ENCODE measurements around the gene WAC. TPM values are rescaled to one million over a fixed set of nuclear protein-coding genes. Genes with fewer than 3 reads are reported as not detected.

Gene WAC
- total and polyA plus RNA-seq, 2 experiments from 2014 or later, result 59.4 to 116 TPM

DNA sequence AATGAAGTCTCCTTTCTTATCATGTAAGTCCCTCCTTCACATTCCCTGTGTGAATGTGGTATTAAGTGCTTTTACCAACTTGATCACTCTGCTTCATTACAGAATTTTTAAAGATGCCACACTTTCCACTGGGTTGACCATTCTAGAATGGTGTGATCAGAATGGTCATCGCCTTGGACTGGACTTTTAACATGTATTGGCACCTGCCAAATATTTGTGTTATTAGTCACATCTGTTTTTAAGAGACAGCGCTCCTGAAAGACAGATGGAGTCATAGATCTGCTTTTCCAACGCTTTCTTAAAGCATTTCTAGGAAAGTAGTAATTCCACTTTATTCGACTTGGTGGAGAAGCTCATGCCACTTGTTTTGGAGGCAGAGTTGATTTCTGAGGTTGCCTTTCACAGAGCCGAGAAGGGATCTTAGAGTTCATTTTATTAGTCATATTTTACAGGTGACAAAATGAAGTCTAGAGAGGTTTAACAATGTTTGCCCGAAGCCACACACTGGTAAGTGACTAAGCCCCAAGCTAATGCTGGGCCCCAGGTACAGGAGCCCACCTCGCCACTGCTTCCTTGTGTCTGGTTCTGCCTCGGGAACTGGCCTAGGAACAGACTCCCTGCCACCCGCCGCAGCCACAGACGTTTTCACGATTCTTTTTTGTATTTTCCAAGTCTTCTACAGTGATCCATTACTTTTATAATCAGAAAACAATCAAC is 134.0 kb downstream of the WAC start:
- Histone ChIP-seq H3K27ac (ENCODE audit: low read depth) (no peak overlapping the region), H3K4me1 (ENCODE audit: insufficient read depth) (peaks cover 10% of the 10 kb centered on the region; the same call in 1 of the 2 replicates), H3K36me3 (ENCODE audit: insufficient read depth) (no peaks in the 10 kb centered on the region), H3F3A (replicated peaks; ENCODE audit: low read depth) (no peaks in the 10 kb centered on the region), H3K79me2 (replicated peaks; ENCODE audit: insufficient read depth) (no peaks in the 10 kb centered on the region), H3K4me3 (no peak overlapping the region), H3K4me2 (no peak overlapping the region), H2AFZ (no peak overlapping the region), H3K27me3 (ENCODE audit: insufficient read depth) (peaks cover 45% of the 10 kb centered on the region), H3K9me2 (ENCODE audit: insufficient read depth) (no peaks in the 10 kb centered on the region), H4K20me1 (replicated peaks; ENCODE audit: insufficient read depth) (no peaks in the 10 kb centered on the region)
- Mint-ChIP-seq H3K36me3 (ENCODE audit: low read depth) (no peaks in the 10 kb centered on the region), H3K9me3 (no peaks in the 10 kb centered on the region), H3K4me1 (peaks cover 12% of the 10 kb centered on the region), H3K27me3 (ENCODE audit: insufficient read depth, low read depth, poor library complexity) (peaks cover 33% of the 10 kb centered on the region), H3K27ac (no peak overlapping the region), H3K4me3 (0 out of 3 replicates have a peak overlapping the region, but pooled peaks have one; percentile 50)
- TF ChIP-seq EZH2phosphoT487 (IDR thresholded peaks at IDR 0.05; ENCODE audit: unreplicated experiment), result no peak
- TF ChIP-seq, protein P1, sequence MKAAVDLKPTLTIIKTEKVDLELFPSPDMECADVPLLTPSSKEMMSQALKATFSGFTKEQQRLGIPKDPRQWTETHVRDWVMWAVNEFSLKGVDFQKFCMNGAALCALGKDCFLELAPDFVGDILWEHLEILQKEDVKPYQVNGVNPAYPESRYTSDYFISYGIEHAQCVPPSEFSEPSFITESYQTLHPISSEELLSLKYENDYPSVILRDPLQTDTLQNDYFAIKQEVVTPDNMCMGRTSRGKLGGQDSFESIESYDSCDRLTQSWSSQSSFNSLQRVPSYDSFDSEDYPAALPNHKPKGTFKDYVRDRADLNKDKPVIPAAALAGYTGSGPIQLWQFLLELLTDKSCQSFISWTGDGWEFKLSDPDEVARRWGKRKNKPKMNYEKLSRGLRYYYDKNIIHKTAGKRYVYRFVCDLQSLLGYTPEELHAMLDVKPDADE (IDR thresholded peaks at IDR 0.05), result no peak
- no peak for TF ChIP-seq POLR2AphosphoS5 (IDR thresholded peaks at IDR 0.05; ENCODE audit: low read depth)
- no peak for TF ChIP-seq CTCF (conservative IDR thresholded peaks at IDR 0.05; ENCODE audit: low read depth in 2 of 2)
- TF ChIP-seq ZNF114 (CRISPR knock-in tag; IDR thresholded peaks at IDR 0.05), result no peak
- no peak for ATAC-seq
- no peak for DNase-seq (ENCODE audit: low spot score)

- Mint-ChIP-seq H3K9me3 (no peaks in the 10 kb centered on the region), H3K27ac (peak overlapping the region; percentile 77; the same call in 1 of the 2 replicates), H3K4me1 (peaks cover 12% of the 10 kb centered on the region), H3K36me3 (ENCODE audit: low read depth) (no peaks in the 10 kb centered on the region), H3K4me3 (peak overlapping the region; percentile 88), H3K27me3 (ENCODE audit: insufficient read depth, low read depth, poor library complexity) (peaks cover 33% of the 10 kb centered on the region)
- ATAC-seq, result peak; percentile 96
- H3K36me3 ChIP-seq (ENCODE audit: insufficient read depth), result no peaks in the 10 kb centered on the region
- peak overlapping the region; percentile 95 for H2AFZ ChIP-seq
- no peaks in the 10 kb centered on the region for H3K79me2 ChIP-seq (replicated peaks; ENCODE audit: insufficient read depth)
- H3K4me2 ChIP-seq, result peak overlapping the region; percentile 91
- H4K20me1 ChIP-seq (replicated peaks; ENCODE audit: insufficient read depth), result no peaks in the 10 kb centered on the region
- DNase-seq (ENCODE audit: low spot score), result peak; percentile 77
- H3F3A ChIP-seq (replicated peaks; ENCODE audit: low read depth), result no peaks in the 10 kb centered on the region
- peak overlapping the region; percentile 78 for H3K4me3 ChIP-seq
- TF ChIP-seq EZH2 (IDR thresholded peaks at IDR 0.05; ENCODE audit: low read depth, unreplicated experiment), result peak; percentile 63
- TF ChIP-seq CTCF (conservative IDR thresholded peaks at IDR 0.05; ENCODE audit: low read depth in 2 of 2), result no peak
- peak; percentile 48; the same call in 1 of the 2 replicates for TF ChIP-seq POLR2AphosphoS5 (IDR thresholded peaks at IDR 0.05; ENCODE audit: low read depth)
- H3K9me2 ChIP-seq (ENCODE audit: insufficient read depth), result no peaks in the 10 kb centered on the region
- peaks cover 45% of the 10 kb centered on the region for H3K27me3 ChIP-seq (ENCODE audit: insufficient read depth)
- H3K4me1 ChIP-seq (ENCODE audit: insufficient read depth), result peaks cover 10% of the 10 kb centered on the region; the same call in 1 of the 2 replicates
- H3K27ac ChIP-seq (ENCODE audit: low read depth), result no peak overlapping the region
Observed at GRCh38 chr10:28668363-28669226, 135.7 kb downstream of the WAC start.
